GM12878 (cell line): Measurements from ENCODE around the gene PPP2R5C. TPM values are rescaled to one million over a fixed set of nuclear protein-coding genes. Genes with fewer than 3 reads are reported as not detected.

Experiments
- ATAC-seq: fragments of 200-7000 bp; cut with Tn5 transposase; 3 replicates; pipeline ENCODE4 v1.9.1; 2020; ENCODE audit warnings: mild to moderate bottlenecking, moderate library complexity
- BruUV-seq: library from RNA; stranded (reverse); fragments of 400-500 nt; replicated peaks from 2 replicates; lab custom pipeline; 2021; lab: Mats Ljungman, UMichigan
- CTCF ChIA-PET: fragments of 300-600 bp; sonication (Branson Sonifier 250); formaldehyde crosslinking; extraction: SDS; loops from one replicate; lab custom pipeline; 2021; ENCODE audit warnings: inconsistent platforms; lab: Yijun Ruan, JAX
- POLR2A ChIA-PET: fragments of 350-600 bp; formaldehyde crosslinking; extraction: SDS; loops from one replicate; lab custom pipeline; 2021; ENCODE audit warnings: inconsistent platforms; lab: Charles Lee
- RAD21 ChIA-PET: fragments of 300-600 bp; sonication (Branson Sonifier 250); formaldehyde crosslinking; loops from one replicate; lab custom pipeline; 2023; ENCODE audit warnings: antibody characterized with exemption; ENCODE audit not compliant: unreplicated experiment; lab: Charles Lee
- SMC1A ChIA-PET: fragments of 300-600 bp; sonication (Branson Sonifier 250); formaldehyde crosslinking; loops from one replicate; lab custom pipeline; 2023; ENCODE audit not compliant: unreplicated experiment, uncharacterized antibody; lab: Charles Lee
- DNase-seq: peaks from one replicate; pipeline ENCODE4 v3.0.0-alpha.2; 2011; ENCODE audit warnings: low read depth, low spot score
- FAIRE-seq: peaks from 3 replicates; lab custom pipeline; 2011; peaks lifted over from hg19 to GRCh38; lab: Jason Lieb, UNC
- H2AFZ ChIP-seq: 2 replicates; pipeline ENCODE4 v1.6.0; 2011; ENCODE audit warnings: low read depth, low read length, control low read depth; ENCODE audit not compliant: control insufficient read depth
- H3K27ac ChIP-seq: 2 replicates; pipeline ENCODE4 v1.5.1; 2011; ENCODE audit warnings: control low read depth; ENCODE audit not compliant: control insufficient read depth, insufficient read depth
- H3K27me3 ChIP-seq, 2 experiments: replicated peaks in 1 of 2; 2 replicates each; pipeline versions ENCODE4 v1.6.0 to v1.6.1; 2011; ENCODE audit warnings: low read length in 1 of 2; ENCODE audit not compliant: control insufficient read depth in 2 of 2, insufficient read depth in 2 of 2
- H3K36me3 ChIP-seq, 2 experiments: 2 replicates each; pipeline ENCODE4 v1.5.1; 2011; ENCODE audit warnings: low read length in 1 of 2; ENCODE audit not compliant: control insufficient read depth in 2 of 2, insufficient read depth in 2 of 2
- H3K4me1 ChIP-seq: 2 replicates; pipeline ENCODE4 v1.6.1; 2011; ENCODE audit warnings: mild to moderate bottlenecking, low read length, moderate library complexity, mixed read lengths; ENCODE audit not compliant: control insufficient read depth, insufficient read depth
- H3K4me2 ChIP-seq: 2 replicates; pipeline ENCODE4 v1.6.0; 2011; ENCODE audit warnings: control low read depth; ENCODE audit not compliant: control insufficient read depth, insufficient read depth
- H3K4me3 ChIP-seq: fragments of 200-600 bp; sonication (generic); 2 replicates; pipeline ENCODE4 v1.5.1; 2016
- H3K79me2 ChIP-seq: 2 replicates; pipeline ENCODE4 v1.6.0; 2011; ENCODE audit warnings: low read length; ENCODE audit not compliant: control insufficient read depth, insufficient read depth
- H3K9ac ChIP-seq: 2 replicates; pipeline ENCODE4 v1.8.0; 2011; ENCODE audit warnings: low read length, control low read depth, mixed read lengths; ENCODE audit not compliant: control insufficient read depth, insufficient read depth
- H3K9me3 ChIP-seq: replicated peaks from 3 replicates; pipeline ENCODE4 v1.5.1; 2011; ENCODE audit warnings: mild to moderate bottlenecking, low read length; ENCODE audit not compliant: control insufficient read depth, insufficient read depth
- H4K20me1 ChIP-seq: 2 replicates; pipeline ENCODE4 v1.6.0; 2011; ENCODE audit not compliant: control insufficient read depth, insufficient read depth
- ATF7 ChIP-seq: fragments of 450-650 bp; IDR thresholded peaks from 2 replicates; pipeline ENCODE4 v1.6.1; 2016; ENCODE audit warnings: low read depth, mild to moderate bottlenecking
- CHD4 ChIP-seq: fragments of 200-600 bp; sonication (generic); IDR thresholded peaks from 2 replicates; pipeline ENCODE4 v1.6.1; 2016; ENCODE audit warnings: mild to moderate bottlenecking
- CREB1 ChIP-seq: IDR thresholded peaks from 2 replicates; pipeline ENCODE4 v1.6.1; 2012; ENCODE audit warnings: low read depth, mild to moderate bottlenecking, inconsistent platforms
- EED ChIP-seq: sonication (generic); IDR thresholded peaks from 2 replicates; pipeline ENCODE4 v1.6.1; 2016; ENCODE audit warnings: antibody characterized with exemption, low read depth
- FOXK2 ChIP-seq: fragments of 450-650 bp; IDR thresholded peaks from 2 replicates; pipeline ENCODE4 v1.6.1; 2017; ENCODE audit warnings: mild to moderate bottlenecking, moderate library complexity
- IRF5 ChIP-seq: fragments of 450-650 bp; IDR thresholded peaks from 2 replicates; pipeline ENCODE4 v1.6.1; 2017; ENCODE audit warnings: borderline replicate concordance
- JUND ChIP-seq: IDR thresholded peaks from 2 replicates; pipeline ENCODE4 v1.6.1; 2012; ENCODE audit warnings: low read depth, mild to moderate bottlenecking, low read length, improper control_type of control experiment, moderate library complexity
- NFXL1 ChIP-seq: fragments of 450-650 bp; IDR thresholded peaks from 2 replicates; pipeline ENCODE4 v1.6.1; 2017; ENCODE audit warnings: antibody characterized with exemption, mild to moderate bottlenecking, borderline replicate concordance
- RCOR1 ChIP-seq: conservative IDR thresholded peaks from 2 replicates; pipeline ENCODE4 v1.6.1; 2012; ENCODE audit warnings: low read depth, low read length, improper control_type of control experiment
- RELA ChIP-seq: fragments of 450-650 bp; IDR thresholded peaks from 2 replicates; pipeline ENCODE4 v1.8.0; 2014; ENCODE audit warnings: borderline replicate concordance; ENCODE audit not compliant: partially characterized antibody
- REST ChIP-seq: IDR thresholded peaks from 2 replicates; pipeline ENCODE4 v1.6.1; 2012; ENCODE audit warnings: mild to moderate bottlenecking, low read depth, low read length
- SPI1 ChIP-seq: IDR thresholded peaks from 2 replicates; pipeline ENCODE4 v1.6.1; 2011; ENCODE audit warnings: low read depth, mild to moderate bottlenecking, low read length, moderate library complexity, borderline replicate concordance; ENCODE audit not compliant: insufficient read depth
- SREBF2 ChIP-seq: IDR thresholded peaks from 2 replicates; pipeline ENCODE4 v1.6.1; 2012; ENCODE audit warnings: mild to moderate bottlenecking, low read length
- YBX1 ChIP-seq: fragments of 450-650 bp; IDR thresholded peaks from 2 replicates; pipeline ENCODE4 v1.6.1; 2016; ENCODE audit warnings: antibody characterized with exemption
- ZBTB4 ChIP-seq: fragments of 450-650 bp; formaldehyde crosslinking; IDR thresholded peaks from 2 replicates; pipeline ENCODE4 v1.4.0; 2022; ENCODE audit warnings: mild to moderate bottlenecking, moderate library complexity
- ZZZ3 ChIP-seq: IDR thresholded peaks from 2 replicates; pipeline ENCODE4 v1.6.1; 2011; ENCODE audit warnings: low read depth; ENCODE audit not compliant: control insufficient read depth, insufficient read length
- WGBS: methylation state at CpG from one replicate; pipeline ENCODE4 v1.1.6; 2016; ENCODE audit warnings: low lambda C conversion rate; ENCODE audit not compliant: insufficient replicate concordance, insufficient coverage; ENCODE audit errors: missing lambda C conversion rate; 5-methylcytosine and 5-hydroxymethylcytosine counted together
- in situ Hi-C: fragments of 300-500 bp; cut with MboI; formaldehyde crosslinking; loops from 9 replicates; pipeline ENCODE4 v1.14.3; 2018; ENCODE audit warnings: mixed read lengths
- intact Hi-C: fragments of 100-400 bp; cut with micrococcal nuclease; formaldehyde crosslinking; loops from one replicate; pipeline ENCODE4 v1.14.2; 2022; ENCODE audit not compliant: unreplicated experiment
- polyA plus RNA-seq, 11 experiments: library from polyadenylated mRNA; depleted of rRNA in 4 of 11; unstranded in 6 of 11; stranded (reverse) in 5 of 11; fragments of >200 nt; fragmentation: Nextera tagmentation in 4 of 11; fragmentation: Illumina TruSeq in 1 of 11; extraction: Ambion mirVana in 4 of 11; extraction: Trizol in 1 of 11; gene quantifications; 1 replicate in 1 of 11; 2 replicates in 10 of 11; pipeline versions ENCODE4 v1.2.1 to v1.2.3, GENCODE V29; 2011 to 2016; ENCODE audit warnings: inconsistent platforms in 2 of 11, missing spikeins in 2 of 11, low read depth in 1 of 11
- total RNA-seq, 4 experiments: library from RNA; depleted of rRNA in 3 of 4; stranded (reverse); fragments of >200 nt in 3 of 4; fragmentation: Illumina TruSeq in 1 of 4; extraction: Trizol in 1 of 4; gene quantifications; 2 replicates each; pipeline versions ENCODE4 v1.2.1 to v1.2.3, GENCODE V29; 2013 to 2021

PPP2R5C gene
- total and polyA plus RNA-seq, 10 of the 15 experiments (the other 5 are each of a cell fraction or from before 2014, with no cell fraction given), result 106 to 199 (median 144) TPM

- Histone ChIP-seq H3K27ac (no peak overlapping the region), H3K4me3 (no peak overlapping the region), H3K27me3 (no peaks in the 10 kb centered on the region), H3K36me3 (peaks cover 15 to 21% of the 10 kb centered on the region in 2 experiments), H3K79me2 (no peaks in the 10 kb centered on the region), H2AFZ (no peak overlapping the region), H3K4me2 (no peak overlapping the region), H4K20me1 (no peaks in the 10 kb centered on the region), H3K9me3 (no peaks in the 10 kb centered on the region), H3K4me1 (no peaks in the 10 kb centered on the region), H3K9ac (no peak overlapping the region)
- ChIA-PET RAD21 (no interaction called here), SMC1A (interaction anchor here (1.1 to 1.3 kb wide), 3 partner anchors 9 to 139 kb away, joined by 3 to 4 read pairs (median 4); no protein-coding TSS in a partner anchor), CTCF (interaction anchor here (1.9 kb wide), 1 partner anchor 138 kb away, joined by 7 read pairs; no protein-coding TSS in a partner anchor), POLR2A (interaction anchor here (0.6 kb wide), 1 partner anchor 1147 kb away, joined by 3 read pairs; no protein-coding TSS in a partner anchor)
- BruUV-seq, result no TSS peak
- FAIRE-seq, result no peak
- DNase-seq, result no peak
- 98% methylated on average over 8 of the region's 8 CpGs for WGBS
- in situ Hi-C loops, result no loop called here
- ATAC-seq, result no peak
- intact Hi-C loops, result no loop called here
- TF ChIP-seq JUND (no peak), YBX1 (no peak), REST (no peak), RCOR1 (no peak), RELA (no peak), NFXL1 (no peak), EED (no peak), CREB1 (no peak), ZBTB4 (CRISPR knock-in tag) (no peak), FOXK2 (no peak), SREBF2 (no peak), ZZZ3 (no peak), CHD4 (no peak), SPI1 (no peak), IRF5 (no peak), ATF7 (no peak)
Observed at GRCh38 chr14:101908795-101909194, 147.3 kb downstream of the PPP2R5C start.
